HG03159 (cell line): ENCODE data around the gene PRRX2.

ENCODE experiments used
- ATAC-seq: cut with Tn5 transposase; IDR thresholded peaks from one replicate; pipeline ENCODE4 v1.9.1; 2021; ENCODE audit warnings: mild to moderate bottlenecking, moderate library complexity; ENCODE audit not compliant: unreplicated experiment

Gene PRRX2

GRCh38 chr9:129676975-129677374 is 11.5 kb downstream of the PRRX2 start:
- ATAC-seq, result no peak

- ATAC-seq, result no peak
Measured at GRCh38 chr9:129677456-129677855, 12.0 kb downstream of the PRRX2 start.

GRCh38 chr9:129678844-129679243 is 13.4 kb downstream of the PRRX2 start:
- no peak for ATAC-seq

- no peak for ATAC-seq
Measured at GRCh38 chr9:129679537-129679936, 14.1 kb downstream of the PRRX2 start.

- ATAC-seq, result no peak
Measured at GRCh38 chr9:129681924-129682323, 16.5 kb downstream of the PRRX2 start.

GRCh38 chr9:129682381-129682780 is 16.9 kb downstream of the PRRX2 start:
- no peak for ATAC-seq

GRCh38 chr9:129685220-129685932 is 19.9 kb downstream of the PRRX2 start:
- ATAC-seq, result no peak

GRCh38 chr9:129685933-129686259 is 20.4 kb downstream of the PRRX2 start:
- no peak for ATAC-seq

GRCh38 chr9:129686736-129687135 is 21.3 kb downstream of the PRRX2 start:
- ATAC-seq, result no peak

- no peak for ATAC-seq
Measured at GRCh38 chr9:129687391-129687790, 21.9 kb downstream of the PRRX2 start.

GRCh38 chr9:129688285-129689043 is 23.0 kb downstream of the PRRX2 start:
- ATAC-seq, result no peak

- no peak for ATAC-seq
Measured at GRCh38 chr9:129692534-129692933, 27.1 kb downstream of the PRRX2 start.

- no peak for ATAC-seq
Measured at GRCh38 chr9:129693741-129694140, 28.3 kb downstream of the PRRX2 start.

- no peak for ATAC-seq
Measured at GRCh38 chr9:129694243-129694646, 28.8 kb downstream of the PRRX2 start.

GRCh38 chr9:129695870-129696269 is 30.4 kb downstream of the PRRX2 start:
- ATAC-seq, result no peak

GRCh38 chr9:129696944-129697655 is 31.7 kb downstream of the PRRX2 start:
- no peak for ATAC-seq

GRCh38 chr9:129697656-129698253 is 32.3 kb downstream of the PRRX2 start:
- ATAC-seq, result no peak

GRCh38 chr9:129698254-129698757 is 32.9 kb downstream of the PRRX2 start:
- ATAC-seq, result no peak

GRCh38 chr9:129701054-129701453 is 35.6 kb downstream of the PRRX2 start:
- ATAC-seq, result no peak

GRCh38 chr9:129701549-129701948 is 36.1 kb downstream of the PRRX2 start:
- ATAC-seq, result no peak
